ENCODE results near the gene ABHD11. TPM values are rescaled to one million over a fixed set of nuclear protein-coding genes. Genes with fewer than 3 reads are reported as not detected.
"Not testable (repeated sequence)": the region's sequence is repeated elsewhere in the genome, so short reads cannot be mapped to it uniquely, and the experiment has no call there.

Gene ABHD11
- polyA plus RNA-seq (2013, experiment 1 of 2): 9.8 TPM
- 10.8 TPM for polyA plus RNA-seq (2013, experiment 2 of 2)

DNA sequence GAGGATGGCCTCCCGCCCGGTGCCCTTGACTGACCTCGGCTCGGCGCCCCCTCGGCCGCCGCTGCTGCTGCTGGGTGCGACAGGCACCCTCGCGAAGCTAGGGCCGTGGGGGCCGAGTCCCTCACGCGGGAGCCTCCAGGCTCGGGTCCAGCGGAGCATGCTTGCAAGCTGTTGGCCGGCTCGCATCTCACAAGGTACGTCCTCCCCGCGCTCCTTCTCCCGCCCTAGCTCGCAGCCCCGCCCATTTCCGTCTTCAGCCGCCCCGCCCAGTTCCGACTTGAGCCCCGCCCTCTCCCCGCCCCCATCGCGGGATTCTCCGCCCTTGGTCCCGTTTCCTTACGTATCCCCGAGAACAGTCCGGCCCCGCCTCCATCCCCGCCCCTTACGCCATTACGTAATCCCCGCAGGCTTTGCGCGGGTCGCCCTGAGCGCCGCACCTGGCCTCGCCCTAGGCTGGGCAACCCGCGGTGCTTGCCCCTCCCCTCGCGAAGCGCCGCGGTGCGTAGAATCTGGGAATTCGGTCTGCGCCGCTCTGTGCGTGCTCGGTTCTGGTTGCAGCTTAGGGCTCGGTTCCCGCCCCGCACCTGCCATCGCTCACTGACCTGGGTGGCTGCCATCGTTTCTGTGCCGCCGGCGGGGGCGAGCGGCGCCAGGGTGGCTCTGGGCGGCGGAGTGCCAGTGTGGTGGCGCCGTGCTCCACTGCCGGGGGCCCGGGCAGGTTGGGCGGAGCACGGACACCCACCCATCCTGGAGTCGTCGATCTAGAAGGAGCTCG lies at the start of gene ABHD11:
Gene ABHD11, minus strand, starts transcription at position 191 of the 775 bp plus-strand sequence. Its CDS starts 32 bp downstream, at position 159.
- H4K5ac ChIP-seq (ENCODE audit: low read length): no peak within 1 kb of the TSS
- H4K8ac ChIP-seq (ENCODE audit: low read depth, low read length): peak within 1 kb of the TSS; percentile 70
- H3K4me2 ChIP-seq (ENCODE audit: low read length): peak within 1 kb of the TSS; percentile 91
- H3K36me3 ChIP-seq (ENCODE audit: control insufficient read depth, insufficient read depth, low read length): no peaks in the 10 kb centered on the region
- peak within 1 kb of the TSS; percentile 62 for H3K27ac ChIP-seq (ENCODE audit: low read depth, low read length)
- H3K9ac ChIP-seq (ENCODE audit: low read length): peak within 1 kb of the TSS; percentile 93
- no CpG with 5 or more reads among the region's 84 CpGs for WGBS (ENCODE audit: extremely low coverage, insufficient coverage, low lambda C conversion rate)
- peaks cover 8% of the 10 kb centered on the region for H3K4me1 ChIP-seq (ENCODE audit: control insufficient read depth, low read depth, low read length)
- peak; percentile 97 for DNase-seq
- H2BK15ac ChIP-seq (replicated peaks; ENCODE audit: low read depth): no peak within 1 kb of the TSS
- H2AK5ac ChIP-seq (ENCODE audit: low read length): no peak within 1 kb of the TSS
- H3K79me1 ChIP-seq (ENCODE audit: low read length): peaks cover 3% of the 10 kb centered on the region
- H3K79me2 ChIP-seq (ENCODE audit: control insufficient read depth, insufficient read depth, low read length): no peaks in the 10 kb centered on the region
- peak within 1 kb of the TSS; percentile 82 for H3K4me3 ChIP-seq (ENCODE audit: low read length)
- peak within 1 kb of the TSS; percentile 22 for H3K18ac ChIP-seq (ENCODE audit: low read length)
- H3K27me3 ChIP-seq (ENCODE audit: insufficient read depth, low read length, poor library complexity): no peaks in the 10 kb centered on the region
- H2BK120ac ChIP-seq (ENCODE audit: low read depth, low read length): no peak within 1 kb of the TSS
- peak within 1 kb of the TSS; percentile 96 for H3K56ac ChIP-seq (ENCODE audit: low read length)
- peak within 1 kb of the TSS; percentile 80 for H3K23ac ChIP-seq (ENCODE audit: low read length)
- H2BK5ac ChIP-seq (ENCODE audit: low read length): peak within 1 kb of the TSS; percentile 73
- peak within 1 kb of the TSS; percentile 0 for H3K4ac ChIP-seq (ENCODE audit: low read depth, low read length)

- not testable (repeated sequence) for DNase-seq; H3K27me3 ChIP-seq (ENCODE audit: insufficient read depth, low read length, poor library complexity); H2BK120ac ChIP-seq (ENCODE audit: low read depth, low read length); H4K5ac ChIP-seq (ENCODE audit: low read length); H2BK5ac ChIP-seq (ENCODE audit: low read length); H2BK15ac ChIP-seq (replicated peaks; ENCODE audit: low read depth); H3K23ac ChIP-seq (ENCODE audit: low read length); H3K27ac ChIP-seq (ENCODE audit: low read depth, low read length); H3K4me1 ChIP-seq (ENCODE audit: control insufficient read depth, low read depth, low read length); H3K79me2 ChIP-seq (ENCODE audit: control insufficient read depth, insufficient read depth, low read length); H3K9ac ChIP-seq (ENCODE audit: low read length); H3K56ac ChIP-seq (ENCODE audit: low read length); H3K36me3 ChIP-seq (ENCODE audit: control insufficient read depth, insufficient read depth, low read length); H3K79me1 ChIP-seq (ENCODE audit: low read length); H4K8ac ChIP-seq (ENCODE audit: low read depth, low read length); H2AK5ac ChIP-seq (ENCODE audit: low read length); H3K18ac ChIP-seq (ENCODE audit: low read length); H3K4me2 ChIP-seq (ENCODE audit: low read length); H3K4me3 ChIP-seq (ENCODE audit: low read length); H3K4ac ChIP-seq (ENCODE audit: low read depth, low read length)
- no CpG with 5 or more reads among the region's 1 CpG for WGBS (ENCODE audit: extremely low coverage, insufficient coverage, low lambda C conversion rate)
Measured at GRCh38 chr7:73787786-73788048, 49.1 kb upstream of the ABHD11 start.

DNA sequence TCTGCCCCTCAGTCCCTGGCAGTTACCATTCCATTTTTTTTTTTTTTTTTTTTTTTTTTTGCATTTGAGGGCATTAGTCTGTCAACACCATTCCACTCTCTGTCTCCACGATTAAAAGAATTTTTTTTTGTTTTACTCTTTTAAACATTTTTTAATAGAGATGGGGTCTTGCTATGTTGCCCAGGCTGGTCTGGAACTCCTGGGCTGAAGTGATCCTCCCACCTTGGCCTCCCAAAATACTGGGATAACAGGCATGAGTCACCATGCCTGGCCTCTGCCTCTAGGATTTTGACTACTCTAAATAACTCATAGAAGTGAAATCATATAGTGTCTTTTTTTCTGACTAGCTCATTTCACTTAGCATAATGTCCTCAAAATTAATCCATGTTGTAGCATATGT lies 48.0 kb upstream of the ABHD11 start:
- Histone ChIP-seq H2BK15ac (replicated peaks; ENCODE audit: low read depth) (no peak overlapping the region), H2AK5ac (ENCODE audit: low read length) (no peak overlapping the region), H3K36me3 (ENCODE audit: control insufficient read depth, insufficient read depth, low read length) (no peaks in the 10 kb centered on the region), H3K4me1 (ENCODE audit: control insufficient read depth, low read depth, low read length) (no peaks in the 10 kb centered on the region), H3K4ac (ENCODE audit: low read depth, low read length) (no peak overlapping the region), H4K8ac (ENCODE audit: low read depth, low read length) (no peak overlapping the region), H3K4me2 (ENCODE audit: low read length) (no peak overlapping the region), H3K18ac (ENCODE audit: low read length) (no peak overlapping the region), H3K56ac (ENCODE audit: low read length) (no peak overlapping the region), H3K27me3 (ENCODE audit: insufficient read depth, low read length, poor library complexity) (no peaks in the 10 kb centered on the region), H4K5ac (ENCODE audit: low read length) (no peak overlapping the region), H3K9ac (ENCODE audit: low read length) (no peak overlapping the region), H3K79me1 (ENCODE audit: low read length) (no peaks in the 10 kb centered on the region), H3K27ac (ENCODE audit: low read depth, low read length) (no peak overlapping the region), H2BK120ac (ENCODE audit: low read depth, low read length) (no peak overlapping the region), H2BK5ac (ENCODE audit: low read length) (no peak overlapping the region), H3K4me3 (ENCODE audit: low read length) (no peak overlapping the region), H3K79me2 (ENCODE audit: control insufficient read depth, insufficient read depth, low read length) (no peaks in the 10 kb centered on the region), H3K23ac (ENCODE audit: low read length) (no peak overlapping the region)
- no CpG with 5 or more reads among the region's 1 CpG for WGBS (ENCODE audit: extremely low coverage, insufficient coverage, low lambda C conversion rate)
- DNase-seq: no peak

- no peak overlapping the region for H2BK15ac ChIP-seq (replicated peaks; ENCODE audit: low read depth)
- H3K4me3 ChIP-seq (ENCODE audit: low read length): no peak overlapping the region
- no peak overlapping the region for H2BK120ac ChIP-seq (ENCODE audit: low read depth, low read length)
- H3K18ac ChIP-seq (ENCODE audit: low read length): no peak overlapping the region
- no peaks in the 10 kb centered on the region for H3K36me3 ChIP-seq (ENCODE audit: control insufficient read depth, insufficient read depth, low read length)
- no peak overlapping the region for H2BK5ac ChIP-seq (ENCODE audit: low read length)
- no peaks in the 10 kb centered on the region for H3K4me1 ChIP-seq (ENCODE audit: control insufficient read depth, low read depth, low read length)
- no peak overlapping the region for H3K4me2 ChIP-seq (ENCODE audit: low read length)
- no peak overlapping the region for H3K27ac ChIP-seq (ENCODE audit: low read depth, low read length)
- H4K5ac ChIP-seq (ENCODE audit: low read length): no peak overlapping the region
- H3K9ac ChIP-seq (ENCODE audit: low read length): no peak overlapping the region
- no peak for DNase-seq
- H3K27me3 ChIP-seq (ENCODE audit: insufficient read depth, low read length, poor library complexity): no peaks in the 10 kb centered on the region
- H2AK5ac ChIP-seq (ENCODE audit: low read length): no peak overlapping the region
- no CpG with 5 or more reads among the region's 1 CpG for WGBS (ENCODE audit: extremely low coverage, insufficient coverage, low lambda C conversion rate)
- H3K79me1 ChIP-seq (ENCODE audit: low read length): no peaks in the 10 kb centered on the region
- H3K56ac ChIP-seq (ENCODE audit: low read length): no peak overlapping the region
- no peak overlapping the region for H3K4ac ChIP-seq (ENCODE audit: low read depth, low read length)
- no peak overlapping the region for H3K23ac ChIP-seq (ENCODE audit: low read length)
- no peaks in the 10 kb centered on the region for H3K79me2 ChIP-seq (ENCODE audit: control insufficient read depth, insufficient read depth, low read length)
- H4K8ac ChIP-seq (ENCODE audit: low read depth, low read length): no peak overlapping the region
Measured at GRCh38 chr7:73779517-73779916, 40.9 kb upstream of the ABHD11 start.

GRCh38 chr7:73778801-73779389 lies 40.3 kb upstream of the ABHD11 start:
- no peaks in the 10 kb centered on the region for H3K79me2 ChIP-seq (ENCODE audit: control insufficient read depth, insufficient read depth, low read length)
- no peak overlapping the region for H3K23ac ChIP-seq (ENCODE audit: low read length)
- H3K9ac ChIP-seq (ENCODE audit: low read length): no peak overlapping the region
- H2BK120ac ChIP-seq (ENCODE audit: low read depth, low read length): no peak overlapping the region
- H3K36me3 ChIP-seq (ENCODE audit: control insufficient read depth, insufficient read depth, low read length): no peaks in the 10 kb centered on the region
- no peak overlapping the region for H3K56ac ChIP-seq (ENCODE audit: low read length)
- H4K8ac ChIP-seq (ENCODE audit: low read depth, low read length): no peak overlapping the region
- no peak overlapping the region for H3K4ac ChIP-seq (ENCODE audit: low read depth, low read length)
- H4K5ac ChIP-seq (ENCODE audit: low read length): no peak overlapping the region
- no peaks in the 10 kb centered on the region for H3K27me3 ChIP-seq (ENCODE audit: insufficient read depth, low read length, poor library complexity)
- H3K79me1 ChIP-seq (ENCODE audit: low read length): no peaks in the 10 kb centered on the region
- H2BK5ac ChIP-seq (ENCODE audit: low read length): no peak overlapping the region
- no peaks in the 10 kb centered on the region for H3K4me1 ChIP-seq (ENCODE audit: control insufficient read depth, low read depth, low read length)
- no peak overlapping the region for H2BK15ac ChIP-seq (replicated peaks; ENCODE audit: low read depth)
- H3K4me3 ChIP-seq (ENCODE audit: low read length): no peak overlapping the region
- H3K18ac ChIP-seq (ENCODE audit: low read length): no peak overlapping the region
- WGBS (ENCODE audit: extremely low coverage, insufficient coverage, low lambda C conversion rate): no CpG with 5 or more reads among the region's 11 CpGs
- no peak for DNase-seq
- no peak overlapping the region for H3K27ac ChIP-seq (ENCODE audit: low read depth, low read length)
- H3K4me2 ChIP-seq (ENCODE audit: low read length): no peak overlapping the region
- no peak overlapping the region for H2AK5ac ChIP-seq (ENCODE audit: low read length)

Measured in mesendoderm (in vitro differentiated cells).